ENCODE measurements around the gene GSTM4. TPM values are rescaled to one million over a fixed set of nuclear protein-coding genes. Genes with fewer than 3 reads are reported as not detected.

GSTM4 gene
- total and polyA plus RNA-seq, 2 of the 8 experiments (the other 6 are each of a cell fraction or from before 2014, with no cell fraction given), result 11.3 to 31.4 TPM

DNA sequence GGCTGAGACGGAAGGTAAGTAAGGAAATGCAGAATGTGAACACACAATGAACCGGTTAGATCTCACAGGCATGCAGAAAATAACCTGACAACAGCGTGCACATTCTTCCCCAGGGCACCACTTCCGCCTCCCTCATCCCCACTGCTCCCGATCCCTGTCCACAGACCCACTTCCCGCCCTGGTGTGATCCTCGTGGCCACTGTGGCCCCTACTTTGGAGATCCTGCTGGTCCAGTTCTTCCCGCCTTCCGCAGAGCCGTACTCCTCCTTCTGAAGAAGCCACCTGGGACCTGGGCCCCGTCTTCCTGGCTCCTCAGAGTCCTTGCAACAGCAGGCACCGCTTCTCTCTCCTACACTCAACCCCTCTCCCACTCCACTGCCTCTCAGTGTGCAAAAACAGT lies 1.4 kb upstream of the GSTM4 start:
- Histone ChIP-seq H2AK5ac (ENCODE audit: low read depth, low read length) (no peak overlapping the region), H2BK20ac (ENCODE audit: low read length) (no peak overlapping the region), H3K27me3 (replicated peaks in 1 of 4; ENCODE audit: control insufficient read depth in 3 of 4, extremely low read depth in 1 of 4, insufficient read depth in 3 of 4, low read length in 3 of 4) (peaks cover 0 to 5% (median 4%) of the 10 kb centered on the region in 4 experiments; a peak in 6 of 7 replicates), H3K14ac (ENCODE audit: insufficient read length) (no peak overlapping the region), H3K9ac (replicated peaks in 1 of 4; ENCODE audit: extremely low read depth in 1 of 4, low read depth in 3 of 4, low read length in 3 of 4) (no peak overlapping the region), H3K56ac (replicated peaks; ENCODE audit: insufficient read length, low read depth, low read length) (no peak overlapping the region), H4K91ac (replicated peaks; ENCODE audit: insufficient read length, low read length) (no peak overlapping the region), H3K23me2 (ENCODE audit: low read depth, low read length) (peaks cover 9% of the 10 kb centered on the region), H4K8ac (ENCODE audit: extremely low read depth, insufficient read depth, low read length) (no peak overlapping the region), H3K79me1 (ENCODE audit: low read depth, low read length) (no peaks in the 10 kb centered on the region), H3K36me3 (ENCODE audit: control insufficient read depth in 2 of 4, insufficient read depth in 4 of 4, low read length in 3 of 4) (no peaks in the 10 kb centered on the region), H3K4me1 (replicated peaks in 1 of 4; ENCODE audit: control insufficient read depth in 3 of 4, insufficient read depth in 4 of 4, low read length in 3 of 4) (0 out of 7 replicates have a peak, but pooled peaks cover 0 to 3% (median 0%) of the 10 kb centered on the region in 4 experiments), H2BK120ac (replicated peaks; ENCODE audit: low read depth, low read length) (no peak overlapping the region), H4K20me1 (replicated peaks in 1 of 2; ENCODE audit: control insufficient read depth in 1 of 2, insufficient read depth in 2 of 2, low read length in 2 of 2) (no peaks in the 10 kb centered on the region), H3K4ac (replicated peaks; ENCODE audit: insufficient read length, low read depth, low read length) (no peak overlapping the region), H3K23ac (ENCODE audit: insufficient read length) (no peak overlapping the region), H2BK12ac (ENCODE audit: low read depth, low read length) (no peak overlapping the region), H3K27ac (ENCODE audit: low read depth, low read length) (no peak overlapping the region), H3K4me3 (ENCODE audit: extremely low read depth in 1 of 4, insufficient read depth in 2 of 4, low read depth in 3 of 4, low read length in 4 of 4) (no peak overlapping the region), H3K79me2 (ENCODE audit: control insufficient read depth in 1 of 2, insufficient read depth in 2 of 2, low read length in 2 of 2) (no peaks in the 10 kb centered on the region), H2BK5ac (ENCODE audit: low read depth, low read length) (no peak overlapping the region), H3K9me3 (ENCODE audit: insufficient read depth in 2 of 2, low read depth in 1 of 2, low read length in 1 of 2) (no peaks in the 10 kb centered on the region), H3K18ac (ENCODE audit: extremely low read depth, low read length) (no peak overlapping the region), H2BK15ac (ENCODE audit: low read length) (no peak overlapping the region), H3K4me2 (ENCODE audit: insufficient read depth in 1 of 2, low read depth in 2 of 2, low read length in 2 of 2) (no peak overlapping the region; a peak in 1 of 4 replicates), H2AFZ (ENCODE audit: low read length) (no peak overlapping the region), H4K5ac (ENCODE audit: insufficient read length, low read depth, low read length) (no peak overlapping the region)
- ChIA-PET CTCF (ENCODE audit: partially characterized antibody) (interaction anchor here (0.7 to 11.8 kb wide), 9 partner anchors 9 to 433 kb away, joined by 3 to 185 read pairs (median 4); partner anchors contain the start of gene GSTM1), POLR2A (ENCODE audit: partially characterized antibody) (interaction anchor here (1.6 kb wide), 1 partner anchor 14 kb away, joined by 5 read pairs; no protein-coding TSS in a partner anchor)
- 88% methylated on average over 12 of the region's 12 CpGs; no CpG with 5 or more reads in 1 of the 2 experiments for WGBS, 2 experiments (ENCODE audit: extremely low coverage in 1 of 2, insufficient coverage in 1 of 2, insufficient read length in 1 of 2, insufficient replicate concordance in 2 of 2, low coverage in 1 of 2, low lambda C conversion rate in 2 of 2, missing lambda C conversion rate in 1 of 2)
- TF ChIP-seq USF2 (IDR thresholded peaks at IDR 0.05; ENCODE audit: low read length) (no peak), E2F6 (IDR thresholded peaks at IDR 0.05) (peak; percentile 52; the same call in 1 of the 2 replicates)
- FAIRE-seq (no peak), DNase-seq (ENCODE audit: low read depth in 1 of 2, low spot score in 2 of 2) (no peak)
